RWPE2 (cell line): ENCODE results near the gene NOP9.

Source experiments
- ATAC-seq: fragments of 200-7000 bp; cut with Tn5 transposase; 3 replicates; pipeline ENCODE4 v1.9.1; 2021; ENCODE audit warnings: low read depth
- DNase-seq: peaks from one replicate; pipeline ENCODE4 v3.0.0-alpha.2; 2020; ENCODE audit warnings: low spot score
- H3K27ac ChIP-seq: fragments of 450-650 bp; 2 replicates; pipeline ENCODE4 v1.5.1; 2017; ENCODE audit warnings: mild to moderate bottlenecking; ENCODE audit not compliant: poor library complexity, severe bottlenecking
- H3K27me3 ChIP-seq: fragments of 250-450 bp; sonication (Bioruptor Pico); 2 replicates; pipeline ENCODE4 v1.5.1; 2021; ENCODE audit warnings: mild to moderate bottlenecking, moderate library complexity; ENCODE audit not compliant: insufficient read depth, poor library complexity, severe bottlenecking
- H3K36me3 ChIP-seq: fragments of 250-450 bp; sonication (Bioruptor Pico); 2 replicates; pipeline ENCODE4 v1.5.1; 2020; ENCODE audit warnings: low read depth, mild to moderate bottlenecking, moderate library complexity
- H3K4me1 ChIP-seq: fragments of 250-450 bp; sonication (Bioruptor Pico); 2 replicates; pipeline ENCODE4 v1.5.1; 2021; ENCODE audit warnings: mild to moderate bottlenecking, moderate library complexity; ENCODE audit not compliant: insufficient read depth, poor library complexity, severe bottlenecking
- H3K4me3 ChIP-seq: fragments of 250-450 bp; sonication (Bioruptor Pico); 2 replicates; pipeline ENCODE4 v1.5.1; 2021; ENCODE audit warnings: mild to moderate bottlenecking, moderate library complexity; ENCODE audit not compliant: severe bottlenecking
- H3K9me3 ChIP-seq: fragments of 250-450 bp; sonication (Bioruptor Pico); 2 replicates; pipeline ENCODE4 v1.5.1; 2021; ENCODE audit warnings: mild to moderate bottlenecking, moderate library complexity; ENCODE audit not compliant: severe bottlenecking
- TF ChIP-seq, protein P1 (sequence below): fragments of 450-650 bp; IDR thresholded peaks from one replicate; pipeline ENCODE4 v1.5.1; 2017; ENCODE audit warnings: mild to moderate bottlenecking, moderate library complexity; ENCODE audit not compliant: poor library complexity, severe bottlenecking

NOP9 gene

DNA sequence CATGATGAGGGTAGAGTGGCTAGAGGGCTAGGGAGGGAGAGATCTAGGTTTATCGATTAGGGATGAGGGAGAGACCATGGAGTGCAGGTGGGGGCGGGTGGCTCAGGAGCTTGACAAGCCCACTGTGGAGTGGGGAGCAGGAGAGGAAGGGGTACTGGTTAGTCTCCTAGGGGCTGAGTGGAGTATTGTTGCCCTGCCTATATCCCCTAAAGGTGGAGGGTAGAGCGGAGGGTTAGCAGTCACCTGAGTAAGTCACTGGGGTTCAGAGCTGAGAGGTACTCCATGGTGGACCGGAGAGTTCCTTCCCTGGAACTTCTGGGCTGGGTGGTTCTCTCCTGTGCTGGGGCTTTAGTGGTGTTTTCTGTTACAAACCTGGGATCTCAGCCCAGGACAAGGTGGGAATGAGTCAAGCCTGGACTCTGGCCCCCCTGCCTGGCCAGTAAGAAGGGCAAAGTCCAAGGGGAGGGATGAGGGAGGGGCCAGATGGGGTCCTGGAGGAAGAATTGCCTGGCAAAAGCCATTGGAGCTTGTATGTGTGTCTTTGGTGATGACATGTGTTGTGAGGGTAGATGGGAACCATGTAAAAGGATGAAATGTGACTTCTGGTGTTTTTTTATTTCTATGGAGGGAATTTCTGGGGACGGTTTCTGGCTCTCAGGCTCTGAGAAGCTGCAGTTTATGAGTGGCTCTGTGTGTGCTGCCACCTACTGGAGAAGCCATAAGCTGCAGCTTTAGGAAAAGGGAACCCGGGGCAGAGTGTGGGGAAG, 8.1 kb downstream of the NOP9 start, which contains the start of gene CIDEB:
Gene CIDEB, minus strand, starts transcription at position 403 of the 767 bp plus-strand sequence. Its CDS starts 119 bp downstream, at position 284.
- H3K9me3 ChIP-seq = no peaks in the 10 kb centered on the region
- TF ChIP-seq, protein P1, sequence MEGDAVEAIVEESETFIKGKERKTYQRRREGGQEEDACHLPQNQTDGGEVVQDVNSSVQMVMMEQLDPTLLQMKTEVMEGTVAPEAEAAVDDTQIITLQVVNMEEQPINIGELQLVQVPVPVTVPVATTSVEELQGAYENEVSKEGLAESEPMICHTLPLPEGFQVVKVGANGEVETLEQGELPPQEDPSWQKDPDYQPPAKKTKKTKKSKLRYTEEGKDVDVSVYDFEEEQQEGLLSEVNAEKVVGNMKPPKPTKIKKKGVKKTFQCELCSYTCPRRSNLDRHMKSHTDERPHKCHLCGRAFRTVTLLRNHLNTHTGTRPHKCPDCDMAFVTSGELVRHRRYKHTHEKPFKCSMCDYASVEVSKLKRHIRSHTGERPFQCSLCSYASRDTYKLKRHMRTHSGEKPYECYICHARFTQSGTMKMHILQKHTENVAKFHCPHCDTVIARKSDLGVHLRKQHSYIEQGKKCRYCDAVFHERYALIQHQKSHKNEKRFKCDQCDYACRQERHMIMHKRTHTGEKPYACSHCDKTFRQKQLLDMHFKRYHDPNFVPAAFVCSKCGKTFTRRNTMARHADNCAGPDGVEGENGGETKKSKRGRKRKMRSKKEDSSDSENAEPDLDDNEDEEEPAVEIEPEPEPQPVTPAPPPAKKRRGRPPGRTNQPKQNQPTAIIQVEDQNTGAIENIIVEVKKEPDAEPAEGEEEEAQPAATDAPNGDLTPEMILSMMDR = peak; percentile 98
- H3K27me3 ChIP-seq = no peaks in the 10 kb centered on the region
- no peak within 1 kb of the TSS for H3K4me3 ChIP-seq
- DNase-seq (no peak), ATAC-seq (peak; percentile 34; the same call in 2 of the 3 replicates)
- H3K4me1 ChIP-seq = peaks cover 16% of the 10 kb centered on the region
- peak within 1 kb of the TSS; percentile 76 for H3K27ac ChIP-seq
- peaks cover 43% of the 10 kb centered on the region for H3K36me3 ChIP-seq

DNA sequence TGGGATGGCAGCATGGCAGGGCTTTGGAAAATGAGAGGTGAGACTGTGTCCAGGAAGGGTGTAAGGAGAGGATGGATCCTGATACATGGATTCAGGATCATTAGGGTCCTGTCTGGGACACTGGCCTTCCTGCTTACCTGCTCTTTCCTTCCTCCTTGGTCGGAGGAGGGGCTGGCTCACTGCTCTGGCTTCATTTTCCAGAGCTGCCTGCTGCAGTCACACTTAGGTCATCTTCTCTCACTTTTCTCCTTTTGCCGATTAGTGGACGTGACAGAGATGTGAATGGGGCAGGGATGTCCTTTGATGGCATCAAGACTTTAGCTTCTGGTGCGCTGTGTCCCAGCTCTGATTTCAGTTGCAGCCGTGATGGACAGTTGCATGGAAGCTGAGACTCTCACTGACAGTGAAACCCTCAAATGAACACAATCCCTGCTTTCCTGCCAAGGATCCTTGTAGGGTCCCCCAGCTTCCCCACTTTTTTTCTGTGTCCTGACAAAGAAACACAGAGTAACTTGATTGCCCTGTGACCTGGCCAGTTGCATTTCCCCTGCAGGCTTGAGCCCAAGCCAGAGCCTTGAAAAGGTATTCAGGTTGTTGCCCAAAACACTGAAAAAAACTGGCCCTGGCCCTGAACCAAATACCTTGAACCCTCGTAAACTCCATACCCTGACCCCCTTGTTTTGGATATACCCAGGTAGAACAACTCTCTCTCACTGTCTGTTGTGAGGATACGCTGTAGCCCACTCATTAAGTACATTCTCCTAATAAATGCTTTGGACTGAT, 8.9 kb downstream of the NOP9 start:
- no peaks in the 10 kb centered on the region for H3K27me3 ChIP-seq
- TF ChIP-seq, protein P1 = peak; percentile 79
- no peak overlapping the region for H3K4me3 ChIP-seq
- H3K4me1 ChIP-seq = peaks cover 16% of the 10 kb centered on the region
- H3K36me3 ChIP-seq = peaks cover 35% of the 10 kb centered on the region
- no peaks in the 10 kb centered on the region for H3K9me3 ChIP-seq
- DNase-seq = no peak
- ATAC-seq = no peak
- peak overlapping the region; percentile 76 for H3K27ac ChIP-seq

DNA sequence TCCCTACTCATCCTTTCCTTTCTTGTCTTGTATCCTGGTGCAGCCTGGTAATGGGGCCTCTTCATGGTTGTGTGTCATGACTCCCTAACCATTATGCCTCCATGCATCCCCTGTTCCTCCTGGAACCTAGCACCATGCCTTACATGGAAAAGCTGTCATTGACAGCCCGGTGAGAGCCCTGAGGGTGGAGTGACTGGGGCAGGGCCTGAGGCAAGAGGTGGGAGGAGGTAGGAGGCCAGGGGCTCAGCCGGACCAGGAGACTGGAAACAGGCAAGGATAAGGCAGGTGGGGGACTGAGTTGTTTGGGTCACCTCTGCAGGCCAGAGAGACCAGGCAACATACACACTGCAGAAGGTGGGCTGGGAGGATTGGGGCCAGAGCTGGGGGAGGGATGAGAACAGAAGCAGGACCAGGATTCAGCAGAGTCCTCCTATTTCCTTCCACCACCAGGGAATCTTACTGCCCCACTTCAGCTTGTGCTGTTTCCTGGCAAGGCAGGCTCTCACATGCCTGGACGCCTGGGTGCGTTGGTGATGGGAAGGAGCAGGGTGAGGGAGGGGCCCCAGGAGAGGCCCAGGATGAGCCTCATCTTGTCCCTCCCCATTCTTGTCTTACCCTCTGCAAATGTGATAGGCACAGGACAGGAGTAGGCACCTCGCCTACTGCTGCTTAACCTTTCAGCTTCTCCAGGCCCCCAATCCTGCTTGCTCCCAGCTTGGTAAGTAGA, 10.1 kb downstream of the NOP9 start, which contains the start of gene LTB4R2:
Gene LTB4R2, plus strand, starts transcription at position 603 of the 727 bp plus-strand sequence. CDS start 525 bp downstream, outside the sequence.
- H3K27ac ChIP-seq = peak within 1 kb of the TSS; percentile 76
- DNase-seq = no peak

DNA sequence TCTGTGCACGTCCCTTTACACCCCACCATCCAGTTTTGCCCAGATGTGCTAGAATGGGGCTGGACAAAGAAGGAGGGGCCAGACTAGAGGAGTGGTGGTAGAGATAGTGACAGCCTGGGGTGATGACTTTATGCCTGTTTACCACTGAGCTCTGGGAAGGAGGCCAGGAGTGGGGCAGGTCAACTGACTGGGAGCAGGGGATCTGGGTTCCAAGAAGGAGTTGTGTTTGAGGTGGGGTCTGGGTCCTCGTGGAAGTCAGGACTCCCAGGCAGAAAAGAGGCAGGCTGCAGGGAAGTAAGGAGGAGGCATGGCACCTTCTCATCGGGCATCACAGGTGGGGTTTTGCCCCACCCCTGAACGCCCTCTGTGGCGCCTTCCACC, 10.6 kb downstream of the NOP9 start:
- Histone ChIP-seq H3K4me1 (peaks cover 25% of the 10 kb centered on the region), H3K9me3 (no peaks in the 10 kb centered on the region), H3K27ac (peak overlapping the region; percentile 76), H3K27me3 (no peaks in the 10 kb centered on the region), H3K36me3 (peaks cover 18% of the 10 kb centered on the region), H3K4me3 (no peak overlapping the region)
- ATAC-seq (peak; percentile 38), DNase-seq (no peak)
- TF ChIP-seq, protein P1 = no peak

More for the DNA sequence above, 10.1 kb downstream of the NOP9 start, which contains the start of gene LTB4R2:
- no peaks in the 10 kb centered on the region for H3K27me3 ChIP-seq
- peaks cover 24% of the 10 kb centered on the region for H3K36me3 ChIP-seq
- no peak within 1 kb of the TSS for H3K4me3 ChIP-seq
- peak; percentile 85 for ATAC-seq
- TF ChIP-seq, protein P1 = no peak
- peaks cover 23% of the 10 kb centered on the region for H3K4me1 ChIP-seq
- no peaks in the 10 kb centered on the region for H3K9me3 ChIP-seq
